HG02840 (cell line): ENCODE data around the gene DONSON.

Source experiments
- ATAC-seq: cut with Tn5 transposase; IDR thresholded peaks from one replicate; pipeline ENCODE4 v1.9.1; 2021; ENCODE audit warnings: mild to moderate bottlenecking, moderate library complexity, moderate number of reproducible peaks; ENCODE audit not compliant: unreplicated experiment, low FRiP score

DONSON gene

DNA sequence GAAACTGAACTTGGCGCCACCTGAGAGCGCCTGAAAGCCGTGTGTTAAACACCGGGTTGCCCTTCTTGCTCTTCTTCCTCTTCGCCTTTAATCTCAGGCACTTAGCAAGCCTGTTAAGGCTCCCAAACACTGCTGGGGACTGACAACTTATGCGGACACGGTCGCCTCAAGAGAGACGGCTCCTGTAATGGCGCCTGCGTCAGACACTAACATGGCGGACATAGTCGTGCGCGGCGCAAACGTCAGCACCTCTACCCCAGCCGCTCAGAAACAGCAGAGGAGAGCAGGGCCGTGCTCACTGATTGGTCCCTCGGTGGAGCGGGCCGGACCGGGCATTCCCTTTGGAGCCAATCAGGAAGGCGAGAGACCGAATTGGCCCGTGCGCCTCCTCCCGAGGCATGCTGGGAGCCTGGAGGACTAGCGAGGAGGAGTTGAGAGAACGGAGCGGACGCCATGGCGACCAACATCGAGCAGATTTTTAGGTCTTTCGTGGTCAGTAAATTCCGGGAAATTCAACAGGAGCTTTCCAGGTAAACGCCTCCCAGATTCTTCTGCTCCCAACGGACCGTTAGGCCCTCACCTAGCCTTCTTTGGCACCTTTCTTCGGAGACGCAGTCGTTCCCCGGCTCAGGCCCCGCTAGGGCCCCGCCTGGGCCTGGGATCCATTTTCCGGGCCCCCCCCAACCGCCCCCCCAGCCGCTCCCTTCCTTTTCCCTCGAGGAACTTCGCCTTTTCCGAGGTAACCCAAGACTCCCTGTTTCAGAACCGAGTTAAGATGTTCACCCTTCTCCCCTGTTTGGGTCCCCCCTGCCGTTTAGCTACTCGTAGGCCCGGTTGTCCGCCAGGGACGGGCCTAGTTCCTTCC lies 45.6 kb downstream of the DONSON start, which contains the start of gene SON:
SON (plus strand) TSS at position 399 of the 865 bp plus-strand sequence; CDS start at position 454, 55 bp downstream.
- peak; percentile 96 for ATAC-seq

DNA sequence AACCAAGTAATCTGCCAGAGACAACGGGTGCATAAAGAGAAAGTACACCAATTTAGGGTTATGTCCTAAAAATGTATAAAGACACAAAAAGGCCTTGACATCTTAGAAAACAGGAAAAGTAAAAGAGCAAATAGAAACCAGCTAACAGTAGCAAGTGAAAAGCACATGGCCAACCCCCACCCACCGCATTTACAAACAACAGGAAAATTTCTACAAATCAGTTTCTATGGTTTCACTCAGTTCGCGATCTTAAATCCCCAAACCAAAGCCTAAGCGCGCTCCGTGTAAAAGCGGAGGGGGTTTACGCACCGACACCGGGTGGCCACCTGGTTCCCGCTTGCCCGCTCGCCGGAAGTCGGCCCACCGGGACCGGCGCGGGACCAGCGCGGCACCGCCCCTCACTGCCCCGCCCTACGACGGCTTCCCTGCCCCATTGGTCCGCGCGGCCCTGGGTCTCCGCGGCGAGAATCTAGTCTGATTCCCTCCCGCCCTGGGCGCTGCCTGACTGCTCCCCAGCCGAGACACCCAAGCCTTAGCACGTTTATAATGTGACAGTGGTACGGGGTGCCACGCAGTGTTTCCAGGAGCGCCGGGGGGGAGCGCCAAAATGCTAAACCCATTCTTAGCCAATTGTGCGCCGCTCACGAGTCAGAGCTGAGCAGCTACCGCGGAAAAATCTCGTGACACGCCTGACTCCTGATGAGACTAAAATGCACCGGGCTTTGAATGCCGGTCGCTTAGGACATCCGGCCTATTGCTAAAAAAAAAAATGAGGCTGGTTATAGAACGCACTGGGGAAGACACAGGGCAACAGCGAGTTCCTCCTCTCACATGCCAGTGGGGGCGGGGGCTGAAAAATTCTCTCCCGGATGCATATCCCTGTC lies 46.5 kb downstream of the DONSON start, which contains the start of gene GART:
GART (minus strand) TSS at position 362 of the 884 bp plus-strand sequence. CDS start 2,802 bp downstream, outside the sequence.
- ATAC-seq, result peak; percentile 48

GRCh38 chr21:33541105-33541711 lies 47.3 kb downstream of the DONSON start:
- ATAC-seq, result no peak

DNA sequence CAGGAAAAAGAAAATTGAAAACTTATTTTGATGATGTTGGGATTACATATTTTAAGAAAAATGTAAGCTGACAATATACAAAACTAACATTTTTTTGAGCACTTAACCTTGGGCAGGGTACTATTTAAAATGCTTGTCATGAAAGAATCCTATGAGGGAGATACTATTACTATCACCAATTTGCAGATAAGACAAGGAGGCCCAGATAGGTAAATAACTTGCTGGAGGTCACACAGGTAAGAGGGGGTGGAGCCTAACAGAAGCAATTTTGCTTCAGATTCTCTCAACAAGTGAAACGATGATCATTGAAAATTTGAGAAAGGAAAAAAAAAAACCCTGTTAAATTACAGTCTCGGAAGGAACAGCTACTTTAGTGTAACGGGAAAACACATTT lies 47.8 kb downstream of the DONSON start:
- no peak for ATAC-seq

- no peak for ATAC-seq
Measured at GRCh38 chr21:33539616-33540015, 48.9 kb downstream of the DONSON start.

- no peak for ATAC-seq
Measured at GRCh38 chr21:33537212-33537611, 51.3 kb downstream of the DONSON start.

- no peak for ATAC-seq
Measured at GRCh38 chr21:33531007-33531406, 57.5 kb downstream of the DONSON start.
